Gastroesophageal sphincter (tissue), 4 donors: Measurements from ENCODE around the gene MRTFB. TPM values are rescaled to one million over a fixed set of nuclear protein-coding genes. Genes with fewer than 3 reads are reported as not detected.

ENCODE experiments used
- ATAC-seq: fragments of 150-250 bp; one replicate; pipeline ENCODE4 v1.9.1; 2016; ENCODE audit warnings: mild to moderate bottlenecking, moderate library complexity
- H3K27ac ChIP-seq, 4 donors: fragments of 200-600 bp; sonication (generic) in 3 of 4; 1 replicate in 3 of 4; 2 replicates in 1 of 4; pipeline ENCODE4 v1.5.1; 2016 to 2019
- H3K27me3 ChIP-seq: fragments of 200-600 bp; sonication (generic); one replicate; pipeline ENCODE4 v1.5.1; 2019
- H3K36me3 ChIP-seq, 2 donors: fragments of 200-600 bp; sonication (generic); one replicate each; pipeline ENCODE4 v1.5.1; 2019; ENCODE audit warnings: control low read depth in 1 of 2
- H3K4me1 ChIP-seq, 3 donors: fragments of 200-600 bp; sonication (generic); 1 replicate in 2 of 3; 2 replicates in 1 of 3; pipeline ENCODE4 v1.5.1; 2016 to 2019; ENCODE audit warnings: control low read depth in 2 of 3
- H3K4me3 ChIP-seq, 2 donors: fragments of 200-600 bp; sonication (generic); one replicate each; pipeline ENCODE4 v1.5.1; 2019; ENCODE audit warnings: mild to moderate bottlenecking in 1 of 2, moderate library complexity in 1 of 2
- H3K9me3 ChIP-seq, 3 donors: fragments of 200-600 bp; sonication (generic); one replicate each; pipeline ENCODE4 v1.5.1; 2017 to 2019; ENCODE audit warnings: control low read depth in 2 of 3
- EP300 ChIP-seq: sonication (generic); formaldehyde crosslinking; IDR thresholded peaks from one replicate; pipeline ENCODE4 v1.6.1; 2017; ENCODE audit warnings: antibody characterized with exemption, mild to moderate bottlenecking
- POLR2A ChIP-seq, 2 donors: fragments of 450-650 bp; IDR thresholded peaks; one replicate each; pipeline ENCODE4 v1.6.1; 2017; ENCODE audit warnings: antibody characterized with exemption in 2 of 2, mild to moderate bottlenecking in 2 of 2, moderate library complexity in 1 of 2
- POLR2AphosphoS5 ChIP-seq: sonication (generic); formaldehyde crosslinking; IDR thresholded peaks from one replicate; pipeline ENCODE4 v1.6.1; 2017; ENCODE audit warnings: antibody characterized with exemption
- WGBS, 2 donors: methylation state at CpG; one replicate each; pipeline ENCODE4 v1.1.5; 2018; ENCODE audit warnings: low coverage in 1 of 2; 5-methylcytosine and 5-hydroxymethylcytosine counted together
- total RNA-seq, 4 donors: library from RNA; depleted of rRNA; stranded (reverse); fragments of >200 nt; gene quantifications; one replicate each; pipeline ENCODE4 v1.1.0, GENCODE V29; 2016
- TF ChIP-seq, protein P1 (sequence below), 4 experiments: fragments of 200-600 bp in 2 of 4; fragments of 450-650 bp in 2 of 4; sonication (generic) in 1 of 4; IDR thresholded peaks; one replicate each; pipeline ENCODE4 v1.5.1; 2017 to 2019; ENCODE audit warnings: antibody characterized with exemption in 4 of 4, mild to moderate bottlenecking in 2 of 4, moderate library complexity in 2 of 4

The MRTFB gene
- total RNA-seq, 4 donors from 2014 or later: 38.8 to 53.1 (median 41.1) TPM

- Histone ChIP-seq H3K4me3 (no peak overlapping the region), H3K36me3 (peaks cover 0 to 78% of the 10 kb centered on the region in 2 donors), H3K27me3 (no peaks in the 10 kb centered on the region), H3K27ac (no peak overlapping the region), H3K9me3 (no peaks in the 10 kb centered on the region), H3K4me1 (no peaks in the 10 kb centered on the region)
- no peak for ATAC-seq
- TF ChIP-seq, protein P1, sequence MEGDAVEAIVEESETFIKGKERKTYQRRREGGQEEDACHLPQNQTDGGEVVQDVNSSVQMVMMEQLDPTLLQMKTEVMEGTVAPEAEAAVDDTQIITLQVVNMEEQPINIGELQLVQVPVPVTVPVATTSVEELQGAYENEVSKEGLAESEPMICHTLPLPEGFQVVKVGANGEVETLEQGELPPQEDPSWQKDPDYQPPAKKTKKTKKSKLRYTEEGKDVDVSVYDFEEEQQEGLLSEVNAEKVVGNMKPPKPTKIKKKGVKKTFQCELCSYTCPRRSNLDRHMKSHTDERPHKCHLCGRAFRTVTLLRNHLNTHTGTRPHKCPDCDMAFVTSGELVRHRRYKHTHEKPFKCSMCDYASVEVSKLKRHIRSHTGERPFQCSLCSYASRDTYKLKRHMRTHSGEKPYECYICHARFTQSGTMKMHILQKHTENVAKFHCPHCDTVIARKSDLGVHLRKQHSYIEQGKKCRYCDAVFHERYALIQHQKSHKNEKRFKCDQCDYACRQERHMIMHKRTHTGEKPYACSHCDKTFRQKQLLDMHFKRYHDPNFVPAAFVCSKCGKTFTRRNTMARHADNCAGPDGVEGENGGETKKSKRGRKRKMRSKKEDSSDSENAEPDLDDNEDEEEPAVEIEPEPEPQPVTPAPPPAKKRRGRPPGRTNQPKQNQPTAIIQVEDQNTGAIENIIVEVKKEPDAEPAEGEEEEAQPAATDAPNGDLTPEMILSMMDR (IDR thresholded peaks at IDR 0.05): no peak
- TF ChIP-seq EP300: no peak
- TF ChIP-seq POLR2A (IDR thresholded peaks at IDR 0.05): no peak
- TF ChIP-seq POLR2AphosphoS5: no peak
- 89 to 100% methylated on average over 3 of the region's 3 CpGs for WGBS, 2 donors
These were observed 144.8 kb downstream of the MRTFB start for GRCh38 chr16:14215941-14216340.

GRCh38 chr16:14219983-14220382 lies 148.9 kb downstream of the MRTFB start:
- 60 to 94% methylated on average over 1 to 3 of the region's 3 CpGs for WGBS, 2 donors
- ATAC-seq: no peak
- Histone ChIP-seq H3K27ac (no peak overlapping the region), H3K36me3 (peaks cover 0 to 96% of the 10 kb centered on the region in 2 donors), H3K4me1 (no peaks in the 10 kb centered on the region), H3K9me3 (no peaks in the 10 kb centered on the region), H3K27me3 (no peaks in the 10 kb centered on the region), H3K4me3 (no peak overlapping the region)
- TF ChIP-seq EP300: no peak
- TF ChIP-seq POLR2AphosphoS5: no peak
- no peak for TF ChIP-seq POLR2A (IDR thresholded peaks at IDR 0.05)
- TF ChIP-seq, protein P1 (IDR thresholded peaks at IDR 0.05): no peak

- no peak for TF ChIP-seq EP300
- TF ChIP-seq POLR2A (IDR thresholded peaks at IDR 0.05): no peak
- no peak for TF ChIP-seq POLR2AphosphoS5
- TF ChIP-seq, protein P1 (IDR thresholded peaks at IDR 0.05): no peak
- H3K4me3 ChIP-seq: no peak overlapping the region
- ATAC-seq: no peak
- no peaks in the 10 kb centered on the region for H3K9me3 ChIP-seq
- no peaks in the 10 kb centered on the region for H3K4me1 ChIP-seq
- 86 to 100% methylated on average over 2 of the region's 2 CpGs for WGBS, 2 donors
- H3K27ac ChIP-seq: no peak overlapping the region
- no peaks in the 10 kb centered on the region for H3K27me3 ChIP-seq
- peaks cover 0 to 80% of the 10 kb centered on the region in 2 donors for H3K36me3 ChIP-seq
These were observed 152.5 kb downstream of the MRTFB start for GRCh38 chr16:14223632-14224031.

DNA sequence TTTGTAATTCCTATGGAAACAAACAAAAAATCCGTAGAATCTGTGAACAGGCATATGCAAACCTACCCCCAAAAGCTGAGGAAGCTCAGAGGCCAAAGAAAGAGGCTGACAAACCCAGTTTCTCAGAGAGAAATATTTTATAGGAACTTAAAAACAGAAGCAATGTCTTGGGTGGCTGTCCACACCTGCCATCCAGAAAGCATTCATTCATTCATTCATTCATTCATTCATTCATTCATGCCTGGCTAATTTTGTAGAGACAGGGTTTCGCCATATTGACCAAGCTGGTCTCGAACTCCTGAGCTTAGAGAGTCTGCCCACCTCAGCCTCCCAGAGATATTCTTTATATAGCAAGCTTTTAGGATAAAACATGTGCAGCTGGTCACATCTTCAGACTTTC lies 154.3 kb downstream of the MRTFB start:
- Histone ChIP-seq H3K4me3 (no peak overlapping the region), H3K4me1 (no peaks in the 10 kb centered on the region), H3K27ac (no peak overlapping the region), H3K9me3 (no peaks in the 10 kb centered on the region), H3K27me3 (no peaks in the 10 kb centered on the region), H3K36me3 (peaks cover 0 to 68% of the 10 kb centered on the region in 2 donors)
- 98 to 100% methylated on average over 3 of the region's 3 CpGs for WGBS, 2 donors
- TF ChIP-seq POLR2AphosphoS5: no peak
- TF ChIP-seq, protein P1 (IDR thresholded peaks at IDR 0.05): no peak
- TF ChIP-seq POLR2A (IDR thresholded peaks at IDR 0.05): no peak
- no peak for TF ChIP-seq EP300
- ATAC-seq: no peak

DNA sequence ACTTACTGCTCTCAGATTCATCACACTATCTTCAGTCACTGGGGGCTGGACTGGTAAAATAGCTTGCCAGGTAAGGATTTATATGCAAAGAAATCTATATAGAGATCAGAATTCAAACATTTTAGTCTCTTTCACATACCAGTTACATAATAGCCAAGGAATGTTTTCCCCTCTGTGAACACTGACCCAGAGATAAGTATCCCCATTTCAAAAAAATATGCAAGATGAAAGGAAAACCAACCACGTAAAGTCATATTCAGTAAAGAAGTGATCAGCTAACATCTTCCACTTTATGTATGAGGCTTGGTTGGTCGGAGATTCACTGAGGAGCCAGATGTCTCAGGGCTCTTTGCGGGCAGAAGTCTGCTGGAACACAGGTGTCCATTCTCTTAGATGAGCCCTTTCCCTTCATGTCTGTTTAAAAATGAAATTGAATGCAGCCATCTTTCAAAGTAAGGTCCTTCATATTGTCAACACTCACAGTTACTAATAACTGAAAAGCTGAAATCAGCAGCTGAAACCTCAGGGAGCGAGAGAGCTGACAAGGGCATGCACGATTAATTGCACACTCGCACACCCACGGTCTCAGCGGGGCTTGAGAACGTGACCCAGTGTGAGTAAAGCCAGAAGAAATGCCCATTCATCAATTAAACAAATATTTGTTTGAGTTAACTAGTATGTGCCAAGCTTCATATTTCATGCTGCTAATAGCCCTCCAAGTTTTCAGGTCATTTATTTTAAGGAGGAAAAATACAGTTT lies 161.2 kb downstream of the MRTFB start:
- 31 to 32% methylated on average over 8 to 9 of the region's 9 CpGs for WGBS, 2 donors
- Histone ChIP-seq H3K27me3 (no peaks in the 10 kb centered on the region), H3K36me3 (peaks cover 0 to 46% of the 10 kb centered on the region in 2 donors), H3K4me1 (peaks cover 0 to 13% (median 5%) of the 10 kb centered on the region in 3 donors), H3K9me3 (no peaks in the 10 kb centered on the region), H3K27ac (no peak overlapping the region), H3K4me3 (no peak overlapping the region)
- ATAC-seq: no peak
- TF ChIP-seq POLR2A (IDR thresholded peaks at IDR 0.05) (no peak), EP300 (no peak), POLR2AphosphoS5 (no peak)
- TF ChIP-seq, protein P1 (IDR thresholded peaks at IDR 0.05): no peak
